ENCODE data around the gene CDC25A. TPM values are rescaled to one million over a fixed set of nuclear protein-coding genes. Genes with fewer than 3 reads are reported as not detected.

The CDC25A gene
- total and polyA plus RNA-seq, 9 of the 15 experiments (the other 6 are each of a cell fraction or from before 2014, with no cell fraction given): 3.4 to 61.3 (median 51.8) TPM

DNA sequence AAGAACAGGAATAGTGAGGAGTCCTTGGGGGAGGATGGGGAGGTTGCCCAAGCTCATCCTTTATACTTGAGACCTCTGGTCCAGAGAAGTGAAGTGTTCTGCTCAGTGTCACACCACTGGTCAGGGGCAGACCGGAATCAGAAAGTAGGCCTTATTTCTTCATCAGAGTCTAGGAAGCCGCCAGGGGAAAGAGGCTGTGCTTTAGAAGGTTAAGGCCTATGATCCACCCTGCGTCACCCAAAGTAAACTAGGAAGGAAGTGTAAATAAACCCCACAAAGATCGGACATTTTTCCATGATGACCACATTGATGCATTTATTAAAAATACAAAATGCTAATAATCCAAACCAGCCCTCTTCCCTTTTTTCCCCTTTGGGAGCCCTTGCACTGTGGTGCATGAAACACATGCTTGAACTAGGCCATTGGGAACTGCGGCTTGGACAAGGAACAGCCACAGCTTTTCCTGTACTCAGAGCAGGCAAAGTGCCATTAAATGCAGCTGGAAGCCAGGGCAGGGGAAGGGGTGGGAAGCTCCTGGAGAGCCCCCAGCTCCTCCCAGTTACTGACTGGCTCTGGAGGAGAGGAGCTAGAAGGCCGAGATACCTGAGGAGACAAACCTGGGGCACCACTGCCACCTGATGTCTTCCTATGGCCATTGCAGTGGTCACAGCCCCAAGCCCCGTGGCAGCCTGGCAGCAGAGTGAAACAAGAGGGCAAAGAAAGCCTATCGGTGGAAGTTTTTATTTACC, 37.0 kb downstream of the CDC25A start (continued):
- TF ChIP-seq CREB1 (IDR thresholded peaks at IDR 0.05) (no peak), CREB1 (CRISPR knock-in tag; IDR thresholded peaks at IDR 0.05) (0 out of 2 replicates have a peak, but pooled peaks have one; percentile 32), CTBP1 (IDR thresholded peaks at IDR 0.05; ENCODE audit: borderline replicate concordance) (peak; percentile 64; the same call in 1 of the 2 replicates), ZBTB1 (CRISPR knock-in tag; IDR thresholded peaks at IDR 0.05; ENCODE audit: borderline replicate concordance, low read depth) (0 out of 2 replicates have a peak, but pooled peaks have one; percentile 52), SLC30A9 (CRISPR knock-in tag; IDR thresholded peaks at IDR 0.05) (no peak), KLF1 (tag; IDR thresholded peaks at IDR 0.05) (no peak), JUNB (CRISPR knock-in tag; conservative IDR thresholded peaks at IDR 0.05) (no peak), RB1 (IDR thresholded peaks at IDR 0.05; ENCODE audit: low read depth) (peak; percentile 81), ZC3H11A (IDR thresholded peaks at IDR 0.05; ENCODE audit: low read depth, low read length) (no peak), ZNF76 (CRISPR knock-in tag; IDR thresholded peaks at IDR 0.05; ENCODE audit: borderline replicate concordance) (no peak), POLR2H (tag; IDR thresholded peaks at IDR 0.05; ENCODE audit: low read depth) (no peak), RBFOX2 (IDR thresholded peaks at IDR 0.05; ENCODE audit: low read depth, low read length) (no peak), MEF2D (tag; conservative IDR thresholded peaks at IDR 0.05; ENCODE audit: low read depth) (no peak), ZNF561 (CRISPR knock-in tag; conservative IDR thresholded peaks at IDR 0.05) (no peak), NR2C2 (CRISPR knock-in tag; IDR thresholded peaks at IDR 0.05) (no peak), NR2C2 (tag; IDR thresholded peaks at IDR 0.05) (no peak), ZNF584 (CRISPR knock-in tag; IDR thresholded peaks at IDR 0.05; ENCODE audit: low read depth) (no peak), ELF1 (tag; IDR thresholded peaks at IDR 0.05) (no peak), NFATC3 (IDR thresholded peaks at IDR 0.05) (no peak), TFAM (CRISPR knock-in tag; conservative IDR thresholded peaks at IDR 0.05) (no peak), ARHGAP35 (IDR thresholded peaks at IDR 0.05; ENCODE audit: partially characterized antibody) (no peak), MAFK (IDR thresholded peaks at IDR 0.05; ENCODE audit: low read length) (no peak)
- TF ChIP-seq, protein P1, sequence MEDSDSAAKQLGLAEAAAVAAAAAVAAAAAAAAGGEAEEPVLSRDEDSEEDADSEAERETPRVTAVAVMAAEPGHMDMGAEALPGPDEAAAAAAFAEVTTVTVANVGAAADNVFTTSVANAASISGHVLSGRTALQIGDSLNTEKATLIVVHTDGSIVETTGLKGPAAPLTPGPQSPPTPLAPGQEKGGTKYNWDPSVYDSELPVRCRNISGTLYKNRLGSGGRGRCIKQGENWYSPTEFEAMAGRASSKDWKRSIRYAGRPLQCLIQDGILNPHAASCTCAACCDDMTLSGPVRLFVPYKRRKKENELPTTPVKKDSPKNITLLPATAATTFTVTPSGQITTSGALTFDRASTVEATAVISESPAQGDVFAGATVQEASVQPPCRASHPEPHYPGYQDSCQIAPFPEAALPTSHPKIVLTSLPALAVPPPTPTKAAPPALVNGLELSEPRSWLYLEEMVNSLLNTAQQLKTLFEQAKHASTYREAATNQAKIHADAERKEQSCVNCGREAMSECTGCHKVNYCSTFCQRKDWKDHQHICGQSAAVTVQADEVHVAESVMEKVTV (CRISPR knock-in tag; IDR thresholded peaks at IDR 0.05): peak; percentile 64; the same call in 1 of the 2 replicates
- TF ChIP-seq, protein P2, sequence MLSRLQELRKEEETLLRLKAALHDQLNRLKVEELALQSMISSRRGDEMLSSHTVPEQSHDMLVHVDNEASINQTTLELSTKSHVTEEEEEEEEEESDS (CRISPR knock-in tag; IDR thresholded peaks at IDR 0.05): no peak
- TF ChIP-seq, protein P3, sequence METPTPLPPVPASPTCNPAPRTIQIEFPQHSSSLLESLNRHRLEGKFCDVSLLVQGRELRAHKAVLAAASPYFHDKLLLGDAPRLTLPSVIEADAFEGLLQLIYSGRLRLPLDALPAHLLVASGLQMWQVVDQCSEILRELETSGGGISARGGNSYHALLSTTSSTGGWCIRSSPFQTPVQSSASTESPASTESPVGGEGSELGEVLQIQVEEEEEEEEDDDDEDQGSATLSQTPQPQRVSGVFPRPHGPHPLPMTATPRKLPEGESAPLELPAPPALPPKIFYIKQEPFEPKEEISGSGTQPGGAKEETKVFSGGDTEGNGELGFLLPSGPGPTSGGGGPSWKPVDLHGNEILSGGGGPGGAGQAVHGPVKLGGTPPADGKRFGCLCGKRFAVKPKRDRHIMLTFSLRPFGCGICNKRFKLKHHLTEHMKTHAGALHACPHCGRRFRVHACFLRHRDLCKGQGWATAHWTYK (CRISPR knock-in tag; IDR thresholded peaks at IDR 0.05): no peak
- TF ChIP-seq, protein P4, sequence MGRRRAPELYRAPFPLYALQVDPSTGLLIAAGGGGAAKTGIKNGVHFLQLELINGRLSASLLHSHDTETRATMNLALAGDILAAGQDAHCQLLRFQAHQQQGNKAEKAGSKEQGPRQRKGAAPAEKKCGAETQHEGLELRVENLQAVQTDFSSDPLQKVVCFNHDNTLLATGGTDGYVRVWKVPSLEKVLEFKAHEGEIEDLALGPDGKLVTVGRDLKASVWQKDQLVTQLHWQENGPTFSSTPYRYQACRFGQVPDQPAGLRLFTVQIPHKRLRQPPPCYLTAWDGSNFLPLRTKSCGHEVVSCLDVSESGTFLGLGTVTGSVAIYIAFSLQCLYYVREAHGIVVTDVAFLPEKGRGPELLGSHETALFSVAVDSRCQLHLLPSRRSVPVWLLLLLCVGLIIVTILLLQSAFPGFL (CRISPR knock-in tag; IDR thresholded peaks at IDR 0.05): 0 out of 2 replicates have a peak, but pooled peaks have one; percentile 33
